MCF 10A (cell line): ENCODE measurements around the gene CKM. TPM values are rescaled to one million over a fixed set of nuclear protein-coding genes. Genes with fewer than 3 reads are reported as not detected.

ENCODE experiments used
- BruUV-seq: library from RNA; stranded (reverse); fragments of 400-500 nt; replicated peaks from 2 replicates; lab custom pipeline; 2021; lab: Mats Ljungman, UMichigan
- CTCF ChIA-PET: fragments of 300-600 bp; sonication (Branson Sonifier 250); formaldehyde crosslinking; extraction: SDS; loops from one replicate; lab custom pipeline; 2021; ENCODE audit warnings: antibody characterized with exemption, inconsistent platforms; lab: Yijun Ruan, JAX
- POLR2A ChIA-PET: fragments of 300-600, 350-650 bp; sonication (Branson Sonifier 250); formaldehyde crosslinking; extraction: SDS; loops from one replicate; lab custom pipeline; 2020; ENCODE audit warnings: antibody characterized with exemption, inconsistent platforms; lab: Yijun Ruan, JAX
- DNase-seq: peaks from one replicate; pipeline ENCODE4 v3.0.0-alpha.2; 2018; ENCODE audit not compliant: unreplicated experiment
- H3K27ac Mint-ChIP-seq: one replicate; pipeline ENCODE4 v1.8.0; 2022; ENCODE audit warnings: mild to moderate bottlenecking, low read depth, mixed read lengths; ENCODE audit not compliant: unreplicated experiment
- H3K27me3 Mint-ChIP-seq: one replicate; pipeline ENCODE4 v1.8.0; 2022; ENCODE audit warnings: mixed read lengths; ENCODE audit not compliant: insufficient read depth, unreplicated experiment
- H3K36me3 Mint-ChIP-seq: one replicate; pipeline ENCODE4 v1.8.0; 2022; ENCODE audit warnings: mild to moderate bottlenecking, moderate library complexity, mixed read lengths; ENCODE audit not compliant: insufficient read depth, unreplicated experiment
- H3K4me1 Mint-ChIP-seq: one replicate; pipeline ENCODE4 v1.8.0; 2022; ENCODE audit warnings: mixed read lengths; ENCODE audit not compliant: insufficient read depth, unreplicated experiment
- H3K4me3 Mint-ChIP-seq: one replicate; pipeline ENCODE4 v1.8.0; 2022; ENCODE audit warnings: mild to moderate bottlenecking, moderate library complexity, mixed read lengths; ENCODE audit not compliant: unreplicated experiment
- H3K9me3 Mint-ChIP-seq: one replicate; pipeline ENCODE4 v1.8.0; 2022; ENCODE audit warnings: mixed read lengths; ENCODE audit not compliant: unreplicated experiment
- intact Hi-C: fragments of 100-400 bp; cut with micrococcal nuclease; formaldehyde crosslinking; loops from 2 replicates; pipeline ENCODE4 v1.14.1; 2022
- total RNA-seq: library from RNA; stranded (reverse); gene quantifications from 2 replicates; pipeline ENCODE4 v1.2.3, GENCODE V29; 2022
- TF ChIP-seq, protein P1 (sequence below): fragments of 200-600 bp; IDR thresholded peaks from one replicate; pipeline ENCODE4 v1.8.0; 2022; ENCODE audit warnings: antibody characterized with exemption, mild to moderate bottlenecking; ENCODE audit not compliant: unreplicated experiment

The CKM gene
- total RNA-seq, 1 experiment from 2014 or later, result not detected

GRCh38 chr19:45352471-45352870 lies 29.8 kb upstream of the CKM start:
- no peaks in the 10 kb centered on the region for H3K9me3 Mint-ChIP-seq
- H3K4me1 Mint-ChIP-seq, result no peaks in the 10 kb centered on the region
- no TSS peak for BruUV-seq
- H3K4me3 Mint-ChIP-seq, result no peak overlapping the region
- H3K27me3 Mint-ChIP-seq, result no peaks in the 10 kb centered on the region
- ChIA-PET CTCF (interaction anchor here (1.3 kb wide), 1 partner anchor 16 kb away, joined by 6 read pairs; no protein-coding TSS in a partner anchor), POLR2A (no interaction called here)
- TF ChIP-seq, protein P1, sequence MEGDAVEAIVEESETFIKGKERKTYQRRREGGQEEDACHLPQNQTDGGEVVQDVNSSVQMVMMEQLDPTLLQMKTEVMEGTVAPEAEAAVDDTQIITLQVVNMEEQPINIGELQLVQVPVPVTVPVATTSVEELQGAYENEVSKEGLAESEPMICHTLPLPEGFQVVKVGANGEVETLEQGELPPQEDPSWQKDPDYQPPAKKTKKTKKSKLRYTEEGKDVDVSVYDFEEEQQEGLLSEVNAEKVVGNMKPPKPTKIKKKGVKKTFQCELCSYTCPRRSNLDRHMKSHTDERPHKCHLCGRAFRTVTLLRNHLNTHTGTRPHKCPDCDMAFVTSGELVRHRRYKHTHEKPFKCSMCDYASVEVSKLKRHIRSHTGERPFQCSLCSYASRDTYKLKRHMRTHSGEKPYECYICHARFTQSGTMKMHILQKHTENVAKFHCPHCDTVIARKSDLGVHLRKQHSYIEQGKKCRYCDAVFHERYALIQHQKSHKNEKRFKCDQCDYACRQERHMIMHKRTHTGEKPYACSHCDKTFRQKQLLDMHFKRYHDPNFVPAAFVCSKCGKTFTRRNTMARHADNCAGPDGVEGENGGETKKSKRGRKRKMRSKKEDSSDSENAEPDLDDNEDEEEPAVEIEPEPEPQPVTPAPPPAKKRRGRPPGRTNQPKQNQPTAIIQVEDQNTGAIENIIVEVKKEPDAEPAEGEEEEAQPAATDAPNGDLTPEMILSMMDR, result no peak
- no peak overlapping the region for H3K27ac Mint-ChIP-seq
- H3K36me3 Mint-ChIP-seq, result peaks cover 19% of the 10 kb centered on the region
- intact Hi-C loops, result no loop called here
- no peak for DNase-seq

- TF ChIP-seq, protein P1, result no peak
- intact Hi-C loops, result no loop called here
- CTCF ChIA-PET, result interaction anchor here (0.7 to 1.3 kb wide), 2 partner anchors 16 to 292 kb away, joined by 3 to 6 read pairs; no protein-coding TSS in a partner anchor
Measured at GRCh38 chr19:45352062-45352461, 29.4 kb upstream of the CKM start.

DNA sequence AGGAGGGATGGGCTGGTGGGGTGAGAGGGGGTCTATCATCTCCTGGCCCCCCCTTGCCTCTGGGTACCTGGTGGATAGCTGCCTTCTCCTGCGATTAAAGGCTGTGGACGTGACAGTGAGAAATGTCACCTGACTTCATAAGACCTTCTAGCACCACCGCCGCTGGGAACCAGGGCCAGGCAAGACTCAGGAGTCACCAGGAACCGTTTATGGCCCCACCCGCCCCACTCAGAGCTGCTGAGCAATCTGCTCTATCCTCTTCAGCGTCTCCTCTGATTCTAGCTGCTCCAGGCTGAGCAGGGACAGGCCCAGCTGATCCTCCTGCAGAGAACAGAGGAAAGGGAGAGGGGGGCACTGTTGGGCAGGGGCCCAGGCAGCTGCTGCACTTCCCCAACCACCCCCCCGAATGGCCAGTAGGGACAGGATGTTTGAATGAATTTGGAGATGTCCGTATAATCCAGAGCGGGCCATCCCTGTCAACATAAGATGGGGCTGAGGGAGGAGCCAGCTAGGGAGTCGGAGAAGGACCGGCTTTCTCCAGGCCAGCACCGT lies 28.8 kb upstream of the CKM start:
- no peaks in the 10 kb centered on the region for H3K27me3 Mint-ChIP-seq
- no TSS peak for BruUV-seq
- TF ChIP-seq, protein P1, result no peak
- no peak overlapping the region for H3K4me3 Mint-ChIP-seq
- CTCF ChIA-PET, result interaction anchor here (0.5 to 0.7 kb wide), 2 partner anchors 25 to 292 kb away, joined by 3 read pairs; no protein-coding TSS in a partner anchor
- POLR2A ChIA-PET, result interaction anchor here (0.7 kb wide), 1 partner anchor 127 kb away, joined by 3 read pairs; no protein-coding TSS in a partner anchor
- H3K27ac Mint-ChIP-seq, result no peak overlapping the region
- no peaks in the 10 kb centered on the region for H3K9me3 Mint-ChIP-seq
- H3K36me3 Mint-ChIP-seq, result peaks cover 19% of the 10 kb centered on the region
- intact Hi-C loops, result no loop called here
- no peak for DNase-seq
- no peaks in the 10 kb centered on the region for H3K4me1 Mint-ChIP-seq

More at GRCh38 chr19:45352062-45352461, 29.4 kb upstream of the CKM start:
- H3K36me3 Mint-ChIP-seq, result peaks cover 19% of the 10 kb centered on the region
- H3K4me1 Mint-ChIP-seq, result no peaks in the 10 kb centered on the region
- H3K27me3 Mint-ChIP-seq, result no peaks in the 10 kb centered on the region
- H3K9me3 Mint-ChIP-seq, result no peaks in the 10 kb centered on the region
- DNase-seq, result no peak
- no TSS peak for BruUV-seq
- POLR2A ChIA-PET, result interaction anchor here (0.7 kb wide), 1 partner anchor 126 kb away, joined by 3 read pairs; no protein-coding TSS in a partner anchor
- no peak overlapping the region for H3K27ac Mint-ChIP-seq
- no peak overlapping the region for H3K4me3 Mint-ChIP-seq

- no peak overlapping the region for H3K4me3 Mint-ChIP-seq
- H3K9me3 Mint-ChIP-seq, result no peaks in the 10 kb centered on the region
- H3K4me1 Mint-ChIP-seq, result no peaks in the 10 kb centered on the region
- ChIA-PET POLR2A (no interaction called here), CTCF (interaction anchor here (0.6 to 1.4 kb wide), 2 partner anchors 12 to 119 kb away, joined by 3 to 10 read pairs; no protein-coding TSS in a partner anchor)
- no peak for DNase-seq
- H3K27me3 Mint-ChIP-seq, result no peaks in the 10 kb centered on the region
- intact Hi-C loops, result no loop called here
- H3K36me3 Mint-ChIP-seq, result peaks cover 19% of the 10 kb centered on the region
- no peak overlapping the region for H3K27ac Mint-ChIP-seq
- no TSS peak for BruUV-seq
- TF ChIP-seq, protein P1, result no peak
Measured at GRCh38 chr19:45350477-45351058, 27.9 kb upstream of the CKM start.
